Thyroid gland (tissue), 4 donors: ENCODE data around the gene NAE1. TPM values are rescaled to one million over a fixed set of nuclear protein-coding genes. Genes with fewer than 3 reads are reported as not detected.
A peak's percentile ranks its signal among the peaks of the same experiment; 100 is the strongest.

Experiments
- DNase-seq, 2 donors: peaks; one replicate each; pipeline ENCODE4 v3.0.0-alpha.2; 2019
- H3K27ac ChIP-seq, 3 donors: fragments of 200-600 bp; sonication (generic); 1 replicate in 2 of 3; 2 replicates in 1 of 3; pipeline ENCODE4 v1.5.1; 2016 to 2019; ENCODE audit warnings: mild to moderate bottlenecking in 1 of 3, moderate library complexity in 1 of 3
- H3K27me3 ChIP-seq: fragments of 200-600 bp; sonication (generic); one replicate; pipeline ENCODE4 v1.5.1; 2019
- H3K36me3 ChIP-seq, 2 donors: fragments of 200-600 bp; sonication (generic); one replicate each; pipeline ENCODE4 v1.5.1; 2016 to 2019
- H3K4me1 ChIP-seq, 2 donors: fragments of 200-600 bp; sonication (generic); one replicate each; pipeline ENCODE4 v1.5.1; 2017 to 2019
- H3K4me3 ChIP-seq, 3 donors: fragments of 200-600 bp; sonication (generic); replicated peaks in 1 of 3; 1 replicate in 2 of 3; 2 replicates in 1 of 3; pipeline ENCODE4 v1.5.1; 2016; ENCODE audit warnings: mild to moderate bottlenecking in 1 of 3
- H3K9me3 ChIP-seq: fragments of 200-600 bp; sonication (generic); one replicate; pipeline ENCODE4 v1.5.1; 2017
- CTCF ChIP-seq, 6 experiments: fragments of 200-600 bp in 3 of 6; fragments of 450-650 bp in 3 of 6; sonication (generic) in 3 of 6; IDR thresholded peaks; one replicate each; pipeline ENCODE4 v1.5.1; 2016 to 2019; ENCODE audit warnings: antibody characterized with exemption in 6 of 6, mild to moderate bottlenecking in 2 of 6, inconsistent platforms in 1 of 6, moderate library complexity in 1 of 6
- POLR2A ChIP-seq, 2 donors: fragments of 450-650 bp; IDR thresholded peaks; one replicate each; pipeline ENCODE4 v1.6.1; 2017; ENCODE audit warnings: antibody characterized with exemption in 2 of 2, mild to moderate bottlenecking in 2 of 2, moderate library complexity in 1 of 2
- WGBS, 2 donors: methylation state at CpG; one replicate each; pipeline ENCODE4 v1.1.5; 2017; 5-methylcytosine and 5-hydroxymethylcytosine counted together
- intact Hi-C: fragments of 100-400 bp; cut with DNase I; formaldehyde crosslinking; loops from one replicate; pipeline ENCODE4 v1.15.1; 2023
- total RNA-seq, 4 donors: library from RNA; depleted of rRNA; stranded (reverse); fragments of >200 nt; gene quantifications; one replicate each; pipeline ENCODE4 v1.2.3, GENCODE V29; 2016

NAE1 gene
- total RNA-seq, 4 donors from 2014 or later: 51.0 to 75.0 (median 61.2) TPM

GRCh38 chr16:66863707-66864106 lies 32.9 kb upstream of the NAE1 start:
- Histone ChIP-seq H3K4me1 (peaks cover 13 to 18% of the 10 kb centered on the region in 2 donors), H3K36me3 (no peaks in the 10 kb centered on the region), H3K9me3 (no peaks in the 10 kb centered on the region), H3K27me3 (no peaks in the 10 kb centered on the region), H3K4me3 (no peak overlapping the region), H3K27ac (no peak overlapping the region)
- DNase-seq: no peak
- TF ChIP-seq POLR2A (IDR thresholded peaks at IDR 0.05): no peak
- no peak for TF ChIP-seq CTCF (IDR thresholded peaks at IDR 0.05)
- intact Hi-C loops: loop anchor here (10.0 kb wide), 2 partner anchors 129 to 449 kb away; no protein-coding TSS in a partner anchor

GRCh38 chr16:66862023-66862520 lies 31.3 kb upstream of the NAE1 start:
- no peak for TF ChIP-seq POLR2A (IDR thresholded peaks at IDR 0.05)
- TF ChIP-seq CTCF (IDR thresholded peaks at IDR 0.05): no peak
- H3K9me3 ChIP-seq: no peaks in the 10 kb centered on the region
- 88 to 97% methylated on average over 8 of the region's 8 CpGs for WGBS, 2 donors
- H3K27me3 ChIP-seq: no peaks in the 10 kb centered on the region
- peaks cover 13 to 20% of the 10 kb centered on the region in 2 donors for H3K4me1 ChIP-seq
- no peak overlapping the region for H3K27ac ChIP-seq
- no peaks in the 10 kb centered on the region for H3K36me3 ChIP-seq
- intact Hi-C loops: loop anchor here (10.0 kb wide), 2 partner anchors 127 to 447 kb away; no protein-coding TSS in a partner anchor
- no peak for DNase-seq
- H3K4me3 ChIP-seq: no peak overlapping the region

- Histone ChIP-seq H3K4me3 (no peak overlapping the region), H3K4me1 (peaks cover 13 to 16% of the 10 kb centered on the region in 2 donors), H3K27ac (peak overlapping the region in 2 of 3 donors; percentile 30 to 51), H3K27me3 (no peaks in the 10 kb centered on the region), H3K9me3 (no peaks in the 10 kb centered on the region), H3K36me3 (no peaks in the 10 kb centered on the region)
- no peak for TF ChIP-seq CTCF (IDR thresholded peaks at IDR 0.05)
- TF ChIP-seq POLR2A (IDR thresholded peaks at IDR 0.05): no peak
- DNase-seq: no peak
- intact Hi-C loops: loop anchor here (10.0 kb wide), 2 partner anchors 125 to 445 kb away; no protein-coding TSS in a partner anchor
- 52 to 67% methylated on average over 3 of the region's 3 CpGs for WGBS, 2 donors
Observed at GRCh38 chr16:66859397-66860068, 28.8 kb upstream of the NAE1 start.

GRCh38 chr16:66858740-66859396 lies 28.1 kb upstream of the NAE1 start:
- H3K9me3 ChIP-seq: no peaks in the 10 kb centered on the region
- no peaks in the 10 kb centered on the region for H3K27me3 ChIP-seq
- DNase-seq: peak; percentile 96
- no peak overlapping the region for H3K4me3 ChIP-seq
- TF ChIP-seq POLR2A (IDR thresholded peaks at IDR 0.05): no peak
- no peak for TF ChIP-seq CTCF (IDR thresholded peaks at IDR 0.05)
- intact Hi-C loops: no loop called here
- H3K27ac ChIP-seq: peak overlapping the region in 2 of 3 donors; percentile 30 to 51
- H3K4me1 ChIP-seq: peaks cover 13 to 16% of the 10 kb centered on the region in 2 donors
- H3K36me3 ChIP-seq: no peaks in the 10 kb centered on the region
- WGBS, 2 donors: 22 to 29% methylated on average over 4 of the region's 4 CpGs

GRCh38 chr16:66857437-66857836 lies 26.7 kb upstream of the NAE1 start:
- Histone ChIP-seq H3K4me3 (no peak overlapping the region), H3K36me3 (no peaks in the 10 kb centered on the region), H3K27me3 (no peaks in the 10 kb centered on the region), H3K27ac (no peak overlapping the region), H3K4me1 (peaks cover 13 to 16% of the 10 kb centered on the region in 2 donors), H3K9me3 (no peaks in the 10 kb centered on the region)
- intact Hi-C loops: no loop called here
- WGBS, 2 donors: 86 to 93% methylated on average over 6 of the region's 6 CpGs
- DNase-seq: no peak
- no peak for TF ChIP-seq POLR2A (IDR thresholded peaks at IDR 0.05)
- TF ChIP-seq CTCF (IDR thresholded peaks at IDR 0.05): no peak
